GM12865 (cell line): ENCODE data around the gene DNER.
"Not testable (repeated sequence)": the region's sequence is repeated elsewhere in the genome, so short reads cannot be mapped to it uniquely, and the experiment has no call there.

ENCODE experiments used
- DNase-seq: peaks from one replicate; pipeline ENCODE4 v3.0.0; 2010; ENCODE audit warnings: low read depth
- H3K4me3 ChIP-seq: 2 replicates; pipeline ENCODE4 v1.5.1; 2011; ENCODE audit warnings: mild to moderate bottlenecking, low read depth, low read length, control low read depth
- TF ChIP-seq, protein P1 (sequence below): IDR thresholded peaks from 2 replicates; pipeline ENCODE4 v1.5.1; 2011; ENCODE audit warnings: low read length, control low read depth, low read depth, inconsistent platforms; ENCODE audit not compliant: insufficient read depth; ENCODE audit errors: missing control alignments

The DNER gene

DNA sequence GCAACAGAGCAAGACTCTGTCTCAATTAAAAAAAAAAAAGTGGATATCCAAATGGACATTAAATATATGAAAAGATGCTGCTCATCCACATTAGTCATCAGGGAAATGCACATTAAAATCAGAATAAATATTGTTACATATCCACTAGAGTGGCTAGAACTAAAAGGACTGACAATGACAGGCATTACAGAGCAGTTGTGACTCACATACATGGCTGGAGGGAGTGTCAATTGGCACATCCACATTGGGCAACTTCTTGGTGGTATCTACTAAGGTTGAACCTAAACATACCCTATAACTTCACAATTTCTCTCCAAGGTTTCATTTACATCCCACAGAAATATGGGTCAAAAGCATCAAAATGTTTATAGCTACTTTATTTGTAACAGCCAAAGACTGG, 14.0 kb upstream of the DNER start:
- no peak for DNase-seq
- TF ChIP-seq, protein P1, sequence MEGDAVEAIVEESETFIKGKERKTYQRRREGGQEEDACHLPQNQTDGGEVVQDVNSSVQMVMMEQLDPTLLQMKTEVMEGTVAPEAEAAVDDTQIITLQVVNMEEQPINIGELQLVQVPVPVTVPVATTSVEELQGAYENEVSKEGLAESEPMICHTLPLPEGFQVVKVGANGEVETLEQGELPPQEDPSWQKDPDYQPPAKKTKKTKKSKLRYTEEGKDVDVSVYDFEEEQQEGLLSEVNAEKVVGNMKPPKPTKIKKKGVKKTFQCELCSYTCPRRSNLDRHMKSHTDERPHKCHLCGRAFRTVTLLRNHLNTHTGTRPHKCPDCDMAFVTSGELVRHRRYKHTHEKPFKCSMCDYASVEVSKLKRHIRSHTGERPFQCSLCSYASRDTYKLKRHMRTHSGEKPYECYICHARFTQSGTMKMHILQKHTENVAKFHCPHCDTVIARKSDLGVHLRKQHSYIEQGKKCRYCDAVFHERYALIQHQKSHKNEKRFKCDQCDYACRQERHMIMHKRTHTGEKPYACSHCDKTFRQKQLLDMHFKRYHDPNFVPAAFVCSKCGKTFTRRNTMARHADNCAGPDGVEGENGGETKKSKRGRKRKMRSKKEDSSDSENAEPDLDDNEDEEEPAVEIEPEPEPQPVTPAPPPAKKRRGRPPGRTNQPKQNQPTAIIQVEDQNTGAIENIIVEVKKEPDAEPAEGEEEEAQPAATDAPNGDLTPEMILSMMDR: no peak

DNA sequence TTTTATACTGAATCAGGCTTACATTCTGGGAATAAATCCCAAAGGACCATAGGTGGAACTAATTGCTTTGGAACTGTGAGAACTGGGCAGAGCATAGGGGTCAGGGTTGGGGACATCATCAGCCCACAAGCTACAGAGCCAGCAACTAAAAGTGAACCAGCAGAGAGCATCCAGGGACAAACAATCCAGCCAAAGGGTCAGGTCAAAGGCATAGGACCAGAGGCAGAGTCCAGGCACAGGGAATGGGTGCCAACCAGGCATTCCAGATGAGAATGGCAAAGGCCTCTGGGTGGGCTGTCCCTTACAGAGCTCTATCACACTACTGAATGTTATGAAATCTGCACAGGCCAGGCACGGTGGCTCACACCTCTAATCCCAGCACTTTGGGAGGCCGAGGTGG, 12.3 kb upstream of the DNER start:
- TF ChIP-seq, protein P1: no peak
- no peak overlapping the region for H3K4me3 ChIP-seq
- no peak for DNase-seq

More for the DNA sequence above, 14.0 kb upstream of the DNER start:
- H3K4me3 ChIP-seq: no peak overlapping the region

DNA sequence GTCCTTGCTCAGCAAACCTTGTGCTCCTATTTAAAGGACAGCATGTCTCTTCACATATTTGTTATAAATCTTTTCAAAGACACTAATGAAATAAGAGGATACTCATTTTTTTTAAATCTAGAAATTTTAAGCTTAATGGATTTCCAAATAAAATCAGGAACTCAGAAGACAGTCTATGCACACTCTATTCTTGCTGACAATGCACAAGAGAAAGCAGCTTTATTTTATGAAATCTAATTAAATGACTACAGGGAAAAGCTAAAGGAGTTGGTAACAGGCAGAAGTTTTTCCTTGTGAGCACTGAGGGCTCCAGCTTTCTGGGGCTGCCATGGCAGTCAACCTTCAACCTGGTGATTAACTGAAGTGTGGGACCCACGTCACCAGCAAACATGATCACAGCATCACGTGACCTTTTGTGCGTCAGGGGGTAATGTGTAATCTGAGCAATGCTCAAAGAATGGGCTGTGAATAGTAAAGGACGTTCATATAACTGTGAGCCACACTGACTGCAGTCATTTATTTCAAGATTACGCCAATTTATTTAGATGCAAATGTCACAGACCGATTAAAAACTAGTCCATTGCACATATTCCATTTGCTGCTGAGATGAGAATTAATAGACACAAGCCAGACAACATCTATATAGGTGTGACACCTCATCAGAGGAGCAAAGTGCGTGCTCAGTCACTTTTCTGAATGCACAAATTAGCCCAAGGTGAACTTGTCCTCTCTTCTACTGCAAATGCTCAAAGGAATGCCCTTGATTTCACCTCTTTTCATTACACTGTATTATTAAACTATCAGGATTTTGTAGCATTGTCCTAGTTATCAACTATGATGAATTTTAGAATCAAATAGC, 11.6 kb upstream of the DNER start:
- no peak overlapping the region for H3K4me3 ChIP-seq
- DNase-seq: no peak
- TF ChIP-seq, protein P1: no peak

DNA sequence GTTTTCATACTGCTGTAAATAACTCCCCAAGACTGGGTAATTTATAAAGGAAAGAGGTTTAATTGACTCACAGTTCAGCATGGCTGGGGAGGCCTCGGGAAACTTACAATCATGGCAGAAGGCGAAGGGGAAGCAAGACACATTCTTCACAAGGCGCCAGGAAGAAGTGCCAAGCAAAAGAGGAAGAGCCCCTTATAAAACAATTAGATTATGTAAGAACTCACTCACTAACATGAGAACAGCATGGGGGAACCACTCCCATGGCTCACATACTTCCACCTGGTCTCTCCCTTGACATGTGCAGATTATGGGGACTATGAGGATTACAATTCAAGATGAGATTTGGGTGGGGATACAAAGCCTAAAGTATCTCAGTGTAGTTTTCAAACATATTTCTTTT, 8.8 kb upstream of the DNER start:
- not testable (repeated sequence) for DNase-seq

DNA sequence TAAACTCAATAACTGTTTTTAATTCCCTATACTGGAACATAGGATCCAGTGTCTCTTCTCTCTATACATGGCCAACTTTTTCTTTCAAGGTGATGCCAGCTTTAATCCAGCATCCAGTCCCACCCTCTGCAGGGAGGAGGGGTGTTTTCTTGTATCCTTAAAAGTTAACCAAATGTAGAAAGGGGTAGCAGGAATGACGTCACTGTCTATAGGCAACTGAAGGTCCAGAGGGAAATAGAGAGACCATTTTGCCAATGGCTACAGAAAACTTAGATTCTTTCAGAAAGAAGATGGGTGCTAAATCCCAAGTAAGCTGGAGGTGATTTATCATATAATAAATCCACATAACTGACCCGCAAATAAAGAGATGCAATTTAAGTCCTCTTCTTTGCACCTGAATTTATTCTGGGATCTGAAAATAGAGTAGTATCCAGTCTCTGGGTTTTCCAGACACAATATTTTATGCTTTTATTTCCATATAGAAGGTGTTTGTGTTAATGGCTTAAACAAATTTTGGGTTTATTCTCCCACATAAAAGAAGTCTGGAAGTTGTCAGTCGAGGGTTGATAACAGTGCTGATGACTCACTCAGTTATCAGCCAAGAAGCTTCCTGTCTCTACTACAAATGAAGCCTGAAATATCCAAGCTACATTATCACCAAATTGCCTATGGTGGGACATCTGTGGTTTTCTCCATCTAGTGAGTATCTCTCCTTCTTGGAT, 5.7 kb upstream of the DNER start:
- TF ChIP-seq, protein P1: no peak
- DNase-seq: no peak
- no peak overlapping the region for H3K4me3 ChIP-seq

More for the DNA sequence above, 8.8 kb upstream of the DNER start:
- not testable (repeated sequence) for H3K4me3 ChIP-seq

DNA sequence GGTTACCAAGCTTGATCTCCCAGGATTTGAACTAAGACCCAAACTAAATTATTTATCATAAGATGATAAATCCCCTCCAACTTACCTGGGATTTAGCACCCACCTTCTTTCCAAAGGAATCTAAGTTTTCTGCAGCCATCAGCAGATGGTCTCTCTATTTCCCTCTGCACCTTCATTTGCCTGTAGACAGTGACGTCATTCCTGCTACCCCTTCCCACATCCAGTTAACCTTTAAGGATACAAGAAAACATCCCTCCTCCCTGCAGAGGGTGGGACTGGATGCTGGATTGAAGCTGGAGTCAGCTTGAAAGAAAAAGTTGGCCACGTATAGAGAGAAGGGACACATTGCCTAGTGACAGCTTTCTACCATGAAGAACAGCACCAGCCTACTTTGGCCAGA, 3.7 kb upstream of the DNER start:
- DNase-seq: no peak
- H3K4me3 ChIP-seq: no peak overlapping the region
- TF ChIP-seq, protein P1: no peak

- DNase-seq: peak; percentile 45
These were observed 1.6 kb upstream of the DNER start for GRCh38 chr2:229715895-229716507.

More at GRCh38 chr2:229715895-229716507, 1.6 kb upstream of the DNER start:
- TF ChIP-seq, protein P1: peak; percentile 45
- no peak overlapping the region for H3K4me3 ChIP-seq
